IMR-90 (cell line): ENCODE data around the gene MTIF2. TPM values are rescaled to one million over a fixed set of nuclear protein-coding genes. Genes with fewer than 3 reads are reported as not detected.

Experiments used
- ATAC-seq: fragments of 200-7000 bp; cut with Tn5 transposase; 2 replicates; pipeline ENCODE4 v1.9.1; 2020; ENCODE audit warnings: low read depth, mild to moderate bottlenecking, moderate library complexity
- BruUV-seq: library from RNA; stranded (reverse); fragments of 400-500 nt; replicated peaks from 2 replicates; lab custom pipeline; 2021; lab: Mats Ljungman, UMichigan
- CTCF ChIA-PET: fragments of 300-600 bp; formaldehyde crosslinking; extraction: SDS; loops from one replicate; lab custom pipeline; 2021; ENCODE audit warnings: antibody characterized with exemption; lab: Yijun Ruan, JAX
- POLR2A ChIA-PET: fragments of 300-600 bp; sonication (Branson Sonifier 250); formaldehyde crosslinking; loops from one replicate; lab custom pipeline; 2022; ENCODE audit warnings: antibody characterized with exemption; ENCODE audit not compliant: unreplicated experiment; lab: Charles Lee
- DNase-seq: peaks from one replicate; pipeline ENCODE4 v3.0.0; 2013
- H2AFZ ChIP-seq: replicated peaks from 2 replicates; pipeline ENCODE3; 2013; ENCODE audit warnings: low read length, mild to moderate bottlenecking; ENCODE audit not compliant: poor library complexity
- H2AK5ac ChIP-seq: 2 replicates; pipeline ENCODE4 v1.6.1; 2013; ENCODE audit warnings: low read depth, low read length, inconsistent platforms
- H2AK9ac ChIP-seq: replicated peaks from 2 replicates; pipeline ENCODE3; 2013; ENCODE audit warnings: mild to moderate bottlenecking, low read depth, low read length, moderate library complexity; ENCODE audit not compliant: poor library complexity
- H2BK120ac ChIP-seq: 2 replicates; pipeline ENCODE4 v1.6.1; 2013; ENCODE audit warnings: low read depth, low read length, inconsistent platforms
- H2BK15ac ChIP-seq: 3 replicates; pipeline ENCODE4 v1.6.1; 2013; ENCODE audit warnings: low read depth, low read length, inconsistent platforms
- H2BK20ac ChIP-seq: 2 replicates; pipeline ENCODE4 v1.6.1; 2013; ENCODE audit warnings: low read depth, mild to moderate bottlenecking, inconsistent platforms, low read length, moderate library complexity
- H2BK5ac ChIP-seq: 2 replicates; pipeline ENCODE4 v1.6.1; 2013; ENCODE audit warnings: mild to moderate bottlenecking, low read depth, low read length, inconsistent platforms; ENCODE audit not compliant: poor library complexity, severe bottlenecking
- H3K14ac ChIP-seq: replicated peaks from 2 replicates; pipeline ENCODE4 v1.6.1; 2013; ENCODE audit warnings: low read depth, low read length, inconsistent platforms
- H3K18ac ChIP-seq: 2 replicates; pipeline ENCODE4 v1.6.1; 2013; ENCODE audit warnings: low read depth, low read length, control low read depth
- H3K23ac ChIP-seq: 2 replicates; pipeline ENCODE4 v1.6.1; 2013; ENCODE audit warnings: low read depth, low read length, inconsistent platforms
- H3K27ac ChIP-seq: 2 replicates; pipeline ENCODE4 v1.5.1; 2013; ENCODE audit warnings: mild to moderate bottlenecking, control low read depth, low read length; ENCODE audit not compliant: insufficient read depth
- H3K27me3 ChIP-seq: 2 replicates; pipeline ENCODE4 v1.6.1; 2013; ENCODE audit warnings: low read length; ENCODE audit not compliant: control insufficient read depth, insufficient read depth
- H3K36me3 ChIP-seq: 2 replicates; pipeline ENCODE4 v1.6.1; 2013; ENCODE audit warnings: low read length, mixed read lengths; ENCODE audit not compliant: control insufficient read depth, insufficient read depth
- H3K4ac ChIP-seq: 2 replicates; pipeline ENCODE4 v1.6.1; 2013; ENCODE audit warnings: low read depth, low read length, inconsistent platforms
- H3K4me1 ChIP-seq: 2 replicates; pipeline ENCODE4 v1.6.1; 2013; ENCODE audit warnings: low read length, mixed read lengths; ENCODE audit not compliant: control insufficient read depth, insufficient read depth
- H3K4me2 ChIP-seq: 2 replicates; pipeline ENCODE4 v1.6.1; 2013; ENCODE audit warnings: low read depth, mild to moderate bottlenecking, control low read depth, low read length, moderate library complexity
- H3K4me3 ChIP-seq: 2 replicates; pipeline ENCODE4 v1.5.1; 2013; ENCODE audit warnings: low read depth, mild to moderate bottlenecking, control low read depth, low read length, moderate library complexity; ENCODE audit not compliant: insufficient read depth
- H3K56ac ChIP-seq: 2 replicates; pipeline ENCODE4 v1.6.1; 2013; ENCODE audit warnings: low read length, inconsistent platforms; ENCODE audit not compliant: insufficient read depth; ENCODE audit errors: extremely low read depth
- H3K79me1 ChIP-seq, 2 experiments: 2 replicates each; pipeline ENCODE4 v1.6.1; 2013; ENCODE audit warnings: low read length in 2 of 2, inconsistent platforms in 1 of 2, low read depth in 1 of 2
- H3K9ac ChIP-seq: 2 replicates; pipeline ENCODE4 v1.6.1; 2013; ENCODE audit warnings: low read depth, low read length, control low read depth
- H3K9me1 ChIP-seq: 2 replicates; pipeline ENCODE4 v1.6.1; 2013; ENCODE audit warnings: low read length, inconsistent platforms; ENCODE audit not compliant: insufficient read depth
- H3K9me3 ChIP-seq: 2 replicates; pipeline ENCODE4 v1.6.1; 2013; ENCODE audit warnings: low read length; ENCODE audit not compliant: control insufficient read depth, insufficient read depth
- H4K20me1 ChIP-seq: 2 replicates; pipeline ENCODE4 v1.6.1; 2013; ENCODE audit warnings: low read length, inconsistent platforms; ENCODE audit not compliant: insufficient read depth
- H4K5ac ChIP-seq: 2 replicates; pipeline ENCODE4 v1.6.1; 2013; ENCODE audit warnings: mild to moderate bottlenecking, low read depth, low read length, control low read depth
- H4K8ac ChIP-seq, 2 experiments: 2 replicates each; pipeline ENCODE4 v1.6.1; 2013; ENCODE audit warnings: low read depth in 2 of 2, low read length in 2 of 2, control low read depth in 1 of 2, inconsistent platforms in 1 of 2
- H4K91ac ChIP-seq: 2 replicates; pipeline ENCODE4 v1.6.1; 2013; ENCODE audit warnings: low read depth, low read length, inconsistent platforms; ENCODE audit not compliant: insufficient read depth
- BHLHE40 ChIP-seq: fragments of 150-350 bp; IDR thresholded peaks from 2 replicates; pipeline ENCODE4 v1.6.1; 2016; ENCODE audit warnings: mild to moderate bottlenecking, low read depth, low read length
- ELK1 ChIP-seq: fragments of 150-350 bp; IDR thresholded peaks from 2 replicates; pipeline ENCODE4 v1.6.1; 2016; ENCODE audit warnings: low read depth, mild to moderate bottlenecking, low read length, moderate library complexity, borderline replicate concordance
- FOS ChIP-seq: fragments of 150-350 bp; IDR thresholded peaks from 2 replicates; pipeline ENCODE4 v1.6.1; 2016; ENCODE audit warnings: low read depth, low read length
- POLR2A ChIP-seq: IDR thresholded peaks from 2 replicates; pipeline ENCODE4 v1.6.1; 2012; ENCODE audit warnings: mild to moderate bottlenecking, low read depth, low read length
- SMC3 ChIP-seq: fragments of 150-350 bp; IDR thresholded peaks from 2 replicates; pipeline ENCODE4 v1.6.1; 2016; ENCODE audit warnings: low read depth, mild to moderate bottlenecking, antibody characterized with exemption, low read length, moderate library complexity
- WGBS, 2 experiments: methylation state at CpG; one replicate each; pipeline versions ENCODE4 v1.1.5 to v1.1.7; 2013; ENCODE audit warnings: missing lambda C conversion rate in 2 of 2; ENCODE audit not compliant: insufficient read length in 1 of 2; ENCODE audit errors: extremely low coverage in 2 of 2; 5-methylcytosine and 5-hydroxymethylcytosine counted together
- dilution Hi-C: fragments of 300-500 bp; cut with HindIII; formaldehyde crosslinking; loops from one replicate; pipeline ENCODE4 v1.14.3; 2018; ENCODE audit warnings: low sequenced_read_pairs; ENCODE audit not compliant: unreplicated experiment
- in situ Hi-C: fragments of 300-500 bp; cut with MboI; formaldehyde crosslinking; loops from 3 replicates; pipeline ENCODE4 v1.14.3; 2019; ENCODE audit warnings: low sequenced_read_pairs, inconsistent platforms, mixed read lengths
- intact Hi-C: fragments of 100-400 bp; cut with micrococcal nuclease; formaldehyde crosslinking; loops from 2 replicates; pipeline ENCODE4 v1.10.0; 2022
- polyA plus RNA-seq, 3 experiments: library from polyadenylated mRNA; depleted of rRNA; stranded (reverse); fragments of >200 nt; gene quantifications; 2 replicates each; pipeline ENCODE4 v1.2.3, GENCODE V29; 2012; ENCODE audit warnings: low replicate concordance in 1 of 3
- total RNA-seq: library from RNA; depleted of rRNA; stranded (reverse); fragments of >200 nt; gene quantifications from 2 replicates; pipeline ENCODE4 v1.2.3, GENCODE V29; 2012

The MTIF2 gene
- total and polyA plus RNA-seq, 2 of the 4 experiments (the other 2 are of a cell fraction): 10.8 to 22.6 TPM

- no peak for DNase-seq
- no CpG with 5 or more reads among the region's 3 CpGs for WGBS, 2 experiments
- in situ Hi-C loops: no loop called here
- Histone ChIP-seq H3K4me2 (no peak overlapping the region), H3K36me3 (peaks cover 29% of the 10 kb centered on the region), H2BK5ac (no peak overlapping the region), H4K8ac (no peak overlapping the region), H3K79me1 (peaks cover 20 to 47% of the 10 kb centered on the region in 2 experiments), H2AK5ac (no peak overlapping the region), H2AK9ac (no peak overlapping the region), H3K4me1 (no peaks in the 10 kb centered on the region), H3K9me3 (no peaks in the 10 kb centered on the region), H3K18ac (no peak overlapping the region), H3K27me3 (no peaks in the 10 kb centered on the region), H2BK120ac (no peak overlapping the region), H4K20me1 (peaks cover 26% of the 10 kb centered on the region; the same call in 1 of the 2 replicates), H3K4me3 (no peak overlapping the region), H2AFZ (no peak overlapping the region), H2BK20ac (no peak overlapping the region), H2BK15ac (no peak overlapping the region), H4K5ac (no peak overlapping the region), H3K23ac (no peak overlapping the region), H3K56ac (no peak overlapping the region), H3K4ac (no peak overlapping the region), H3K9ac (no peak overlapping the region), H3K27ac (no peak overlapping the region), H4K91ac (no peak overlapping the region), H3K14ac (no peak overlapping the region), H3K9me1 (no peaks in the 10 kb centered on the region; the same call in 1 of the 2 replicates)
- intact Hi-C loops: no loop called here
- dilution Hi-C loops: no loop called here
- no peak for TF ChIP-seq ELK1
- TF ChIP-seq POLR2A: peak; percentile 36; the same call in 1 of the 2 replicates
- no peak for TF ChIP-seq FOS
- TF ChIP-seq BHLHE40: no peak
- TF ChIP-seq SMC3: no peak
- no peak for ATAC-seq
- no TSS peak for BruUV-seq
- ChIA-PET CTCF (no interaction called here), POLR2A (no interaction called here)
Observed at GRCh38 chr2:55235724-55236538, 33.1 kb downstream of the MTIF2 start.
